Neural cell (in vitro differentiated cells): ENCODE data around the gene PAEP.

Experiments
- CTCF ChIP-seq: fragments of 450-650 bp; IDR thresholded peaks from 2 replicates; pipeline ENCODE4 v1.5.1; 2014; ENCODE audit warnings: antibody characterized with exemption, mild to moderate bottlenecking, moderate library complexity; ENCODE audit not compliant: poor library complexity, severe bottlenecking
- POLR2AphosphoS5 ChIP-seq: IDR thresholded peaks from 2 replicates; pipeline ENCODE4 v1.6.1; 2012
- RAD21 ChIP-seq: fragments of 450-650 bp; conservative IDR thresholded peaks from 2 replicates; pipeline ENCODE4 v1.6.1; 2014; ENCODE audit warnings: antibody characterized with exemption, mild to moderate bottlenecking, moderate library complexity
- TF ChIP-seq, protein P1 (sequence below): IDR thresholded peaks from 2 replicates; pipeline ENCODE4 v1.6.1; 2012; ENCODE audit warnings: borderline replicate concordance

- TF ChIP-seq CTCF (no peak), POLR2AphosphoS5 (no peak), RAD21 (no peak)
- TF ChIP-seq, protein P1, sequence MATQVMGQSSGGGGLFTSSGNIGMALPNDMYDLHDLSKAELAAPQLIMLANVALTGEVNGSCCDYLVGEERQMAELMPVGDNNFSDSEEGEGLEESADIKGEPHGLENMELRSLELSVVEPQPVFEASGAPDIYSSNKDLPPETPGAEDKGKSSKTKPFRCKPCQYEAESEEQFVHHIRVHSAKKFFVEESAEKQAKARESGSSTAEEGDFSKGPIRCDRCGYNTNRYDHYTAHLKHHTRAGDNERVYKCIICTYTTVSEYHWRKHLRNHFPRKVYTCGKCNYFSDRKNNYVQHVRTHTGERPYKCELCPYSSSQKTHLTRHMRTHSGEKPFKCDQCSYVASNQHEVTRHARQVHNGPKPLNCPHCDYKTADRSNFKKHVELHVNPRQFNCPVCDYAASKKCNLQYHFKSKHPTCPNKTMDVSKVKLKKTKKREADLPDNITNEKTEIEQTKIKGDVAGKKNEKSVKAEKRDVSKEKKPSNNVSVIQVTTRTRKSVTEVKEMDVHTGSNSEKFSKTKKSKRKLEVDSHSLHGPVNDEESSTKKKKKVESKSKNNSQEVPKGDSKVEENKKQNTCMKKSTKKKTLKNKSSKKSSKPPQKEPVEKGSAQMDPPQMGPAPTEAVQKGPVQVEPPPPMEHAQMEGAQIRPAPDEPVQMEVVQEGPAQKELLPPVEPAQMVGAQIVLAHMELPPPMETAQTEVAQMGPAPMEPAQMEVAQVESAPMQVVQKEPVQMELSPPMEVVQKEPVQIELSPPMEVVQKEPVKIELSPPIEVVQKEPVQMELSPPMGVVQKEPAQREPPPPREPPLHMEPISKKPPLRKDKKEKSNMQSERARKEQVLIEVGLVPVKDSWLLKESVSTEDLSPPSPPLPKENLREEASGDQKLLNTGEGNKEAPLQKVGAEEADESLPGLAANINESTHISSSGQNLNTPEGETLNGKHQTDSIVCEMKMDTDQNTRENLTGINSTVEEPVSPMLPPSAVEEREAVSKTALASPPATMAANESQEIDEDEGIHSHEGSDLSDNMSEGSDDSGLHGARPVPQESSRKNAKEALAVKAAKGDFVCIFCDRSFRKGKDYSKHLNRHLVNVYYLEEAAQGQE = no peak
These were observed 10.7 kb downstream of the PAEP start for GRCh38 chr9:135572233-135572632.
